DND-41 (cell line): Measurements from ENCODE around the gene ASIC2.

Experiments
- ATAC-seq: fragments of 200-7000 bp; cut with Tn5 transposase; 3 replicates; pipeline ENCODE4 v1.9.1; 2021; ENCODE audit warnings: low read depth; ENCODE audit not compliant: insufficient read depth
- DNase-seq: peaks from one replicate; pipeline ENCODE4 v3.0.0-alpha.2; 2020
- H2AFZ ChIP-seq: 2 replicates; pipeline ENCODE4 v1.6.0; 2012; ENCODE audit warnings: low read depth, low read length
- H3K27ac ChIP-seq: 2 replicates; pipeline ENCODE4 v1.5.1; 2012; ENCODE audit warnings: low read length, inconsistent platforms
- H3K27me3 ChIP-seq: fragments of 200-600 bp; sonication (generic); 2 replicates; pipeline ENCODE4 v1.6.0; 2012; ENCODE audit warnings: low read length, mild to moderate bottlenecking, inconsistent platforms; ENCODE audit not compliant: insufficient read depth, poor library complexity
- H3K36me3 ChIP-seq: 2 replicates; pipeline ENCODE4 v1.5.1; 2012; ENCODE audit warnings: low read length, inconsistent platforms; ENCODE audit not compliant: insufficient read depth
- H3K4me1 ChIP-seq: 2 replicates; pipeline ENCODE4 v1.5.1; 2012; ENCODE audit warnings: mild to moderate bottlenecking, low read length; ENCODE audit not compliant: insufficient read depth
- H3K4me2 ChIP-seq: 2 replicates; pipeline ENCODE4 v1.6.0; 2012; ENCODE audit warnings: mild to moderate bottlenecking, moderate library complexity, low read length, inconsistent platforms; ENCODE audit not compliant: insufficient read depth
- H3K4me3 ChIP-seq, 2 experiments: fragments of 200-600 bp in 1 of 2; shearing (Covaris generic) in 1 of 2; 2 replicates each; pipeline ENCODE4 v1.5.1; 2012 to 2016; ENCODE audit warnings: inconsistent platforms in 2 of 2, low read length in 2 of 2, mild to moderate bottlenecking in 2 of 2, low read depth in 1 of 2, moderate library complexity in 1 of 2
- H3K79me2 ChIP-seq: 2 replicates; pipeline ENCODE4 v1.6.0; 2012; ENCODE audit warnings: low read length, inconsistent platforms; ENCODE audit not compliant: insufficient read depth
- H3K9ac ChIP-seq: 2 replicates; pipeline ENCODE4 v1.6.0; 2012; ENCODE audit warnings: low read depth, mild to moderate bottlenecking, inconsistent platforms, low read length, moderate library complexity
- H3K9me3 ChIP-seq: 2 replicates; pipeline ENCODE4 v1.5.1; 2012; ENCODE audit warnings: low read length, moderate library complexity, mild to moderate bottlenecking, inconsistent platforms; ENCODE audit not compliant: insufficient read depth, severe bottlenecking
- H4K20me1 ChIP-seq: 2 replicates; pipeline ENCODE4 v1.6.0; 2012; ENCODE audit warnings: low read length; ENCODE audit not compliant: insufficient read depth
- EZH2 ChIP-seq: IDR thresholded peaks from 3 replicates; pipeline ENCODE4 v1.6.1; 2012; ENCODE audit warnings: borderline replicate concordance, low read depth, mild to moderate bottlenecking, moderate library complexity, low read length, inconsistent platforms; ENCODE audit not compliant: severe bottlenecking
- TF ChIP-seq, protein P1 (sequence below): IDR thresholded peaks from 2 replicates; pipeline ENCODE4 v1.5.1; 2012; ENCODE audit warnings: borderline replicate concordance, low read length, moderate library complexity, mild to moderate bottlenecking; ENCODE audit not compliant: poor library complexity, severe bottlenecking; ENCODE audit errors: extremely low read depth

Gene ASIC2

DNA sequence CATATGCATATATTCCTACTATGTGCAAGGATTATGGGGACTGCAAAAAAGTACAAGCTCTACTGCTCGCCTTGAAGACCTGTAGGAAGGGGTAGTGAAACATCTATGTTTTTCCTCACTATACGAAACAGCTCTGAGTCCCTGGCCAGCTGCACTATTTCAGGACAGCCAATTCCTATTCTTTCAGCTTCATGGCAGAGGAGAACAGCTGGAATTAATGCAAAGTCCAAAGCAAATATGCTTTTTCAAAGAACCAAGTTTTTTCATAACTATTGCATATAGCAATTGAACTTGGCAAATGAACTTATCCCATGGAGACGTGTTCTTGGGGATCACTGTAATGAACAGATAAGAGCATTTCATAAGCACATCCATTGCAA is 179.1 kb downstream of the ASIC2 start:
- peaks cover 3% of the 10 kb centered on the region for H3K27me3 ChIP-seq
- H3K4me3 ChIP-seq: no peak overlapping the region
- H2AFZ ChIP-seq: no peak overlapping the region
- no peak overlapping the region for H3K27ac ChIP-seq
- H4K20me1 ChIP-seq: no peaks in the 10 kb centered on the region; the same call in none of the 2 replicates
- ATAC-seq: no peak
- H3K4me1 ChIP-seq: no peaks in the 10 kb centered on the region
- H3K79me2 ChIP-seq: no peaks in the 10 kb centered on the region
- no peaks in the 10 kb centered on the region for H3K9me3 ChIP-seq
- TF ChIP-seq EZH2: no peak
- TF ChIP-seq, protein P1, sequence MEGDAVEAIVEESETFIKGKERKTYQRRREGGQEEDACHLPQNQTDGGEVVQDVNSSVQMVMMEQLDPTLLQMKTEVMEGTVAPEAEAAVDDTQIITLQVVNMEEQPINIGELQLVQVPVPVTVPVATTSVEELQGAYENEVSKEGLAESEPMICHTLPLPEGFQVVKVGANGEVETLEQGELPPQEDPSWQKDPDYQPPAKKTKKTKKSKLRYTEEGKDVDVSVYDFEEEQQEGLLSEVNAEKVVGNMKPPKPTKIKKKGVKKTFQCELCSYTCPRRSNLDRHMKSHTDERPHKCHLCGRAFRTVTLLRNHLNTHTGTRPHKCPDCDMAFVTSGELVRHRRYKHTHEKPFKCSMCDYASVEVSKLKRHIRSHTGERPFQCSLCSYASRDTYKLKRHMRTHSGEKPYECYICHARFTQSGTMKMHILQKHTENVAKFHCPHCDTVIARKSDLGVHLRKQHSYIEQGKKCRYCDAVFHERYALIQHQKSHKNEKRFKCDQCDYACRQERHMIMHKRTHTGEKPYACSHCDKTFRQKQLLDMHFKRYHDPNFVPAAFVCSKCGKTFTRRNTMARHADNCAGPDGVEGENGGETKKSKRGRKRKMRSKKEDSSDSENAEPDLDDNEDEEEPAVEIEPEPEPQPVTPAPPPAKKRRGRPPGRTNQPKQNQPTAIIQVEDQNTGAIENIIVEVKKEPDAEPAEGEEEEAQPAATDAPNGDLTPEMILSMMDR: no peak
- H3K9ac ChIP-seq: no peak overlapping the region
- no peak for DNase-seq
- no peak overlapping the region for H3K4me2 ChIP-seq
- no peaks in the 10 kb centered on the region for H3K36me3 ChIP-seq

DNA sequence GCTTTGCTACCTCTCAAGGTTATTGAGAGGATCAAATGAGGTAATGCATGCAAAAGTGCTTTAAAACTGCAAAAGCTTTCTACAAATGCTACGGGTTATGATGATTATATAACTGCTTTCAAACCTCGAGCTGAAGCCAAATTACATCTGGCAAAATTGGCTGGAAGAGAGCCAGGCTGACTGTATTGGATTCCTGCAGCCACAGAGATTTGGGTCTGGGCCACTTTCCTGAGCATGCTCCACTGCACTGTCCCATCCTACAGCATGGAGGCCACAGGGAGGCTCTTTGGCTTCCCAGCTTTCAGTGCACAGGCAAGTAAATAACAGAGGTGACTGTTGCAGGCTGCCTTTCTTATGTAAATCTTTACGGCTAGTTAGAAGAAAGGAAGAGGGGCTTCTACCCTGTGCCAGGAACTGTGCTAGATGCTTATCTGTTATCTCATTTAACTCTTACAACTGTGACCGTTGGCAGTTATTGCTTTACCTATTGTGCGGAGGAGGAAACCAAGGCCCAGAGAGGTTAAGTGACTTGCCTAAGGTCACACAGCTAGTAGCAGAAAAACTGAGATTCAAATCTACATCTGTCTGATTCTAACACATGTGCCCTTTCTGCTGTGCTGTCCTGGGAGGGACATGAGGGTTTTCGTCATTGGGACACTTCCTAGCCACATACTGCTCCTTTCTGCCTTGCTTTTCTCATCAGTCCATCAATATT is 179.7 kb downstream of the ASIC2 start:
- Histone ChIP-seq H3K9ac (no peak overlapping the region), H3K27me3 (no peaks in the 10 kb centered on the region), H3K4me2 (no peak overlapping the region), H3K27ac (no peak overlapping the region), H3K36me3 (no peaks in the 10 kb centered on the region), H3K4me1 (no peaks in the 10 kb centered on the region), H3K9me3 (no peaks in the 10 kb centered on the region), H3K79me2 (no peaks in the 10 kb centered on the region), H2AFZ (no peak overlapping the region), H3K4me3 (no peak overlapping the region), H4K20me1 (no peaks in the 10 kb centered on the region; the same call in none of the 2 replicates)
- no peak for ATAC-seq
- no peak for DNase-seq
- TF ChIP-seq, protein P1: no peak

DNA sequence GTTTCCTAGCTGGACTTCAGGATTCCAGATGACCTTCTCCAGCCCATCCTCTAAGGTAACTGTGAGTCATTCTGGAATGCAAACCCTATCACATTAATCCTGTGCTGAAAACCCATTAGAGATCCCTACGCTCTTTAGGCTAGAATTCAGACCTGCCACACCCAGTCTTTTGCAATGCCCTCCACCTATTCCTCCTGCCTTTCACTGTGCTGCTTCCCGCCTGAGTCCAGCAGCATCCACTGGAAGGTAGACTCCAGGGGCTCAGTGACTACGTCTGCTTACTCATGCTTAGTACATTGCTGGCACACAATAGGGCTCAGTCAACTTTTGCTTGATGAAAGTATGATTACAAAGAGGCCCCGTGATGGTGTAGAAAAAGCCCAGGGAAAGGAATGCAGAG is 180.3 kb downstream of the ASIC2 start:
- Histone ChIP-seq H3K4me1 (no peaks in the 10 kb centered on the region), H3K27me3 (no peaks in the 10 kb centered on the region), H3K27ac (no peak overlapping the region), H3K9me3 (no peaks in the 10 kb centered on the region), H4K20me1 (no peaks in the 10 kb centered on the region; the same call in none of the 2 replicates), H3K79me2 (no peaks in the 10 kb centered on the region), H2AFZ (no peak overlapping the region), H3K36me3 (no peaks in the 10 kb centered on the region), H3K9ac (no peak overlapping the region), H3K4me2 (no peak overlapping the region), H3K4me3 (no peak overlapping the region)
- TF ChIP-seq EZH2: no peak
- TF ChIP-seq, protein P1: no peak
- DNase-seq: no peak
- no peak for ATAC-seq
